Loucy (cell line): Measurements from ENCODE around the gene CD9.

ENCODE experiments used
- EZH2phosphoT487 ChIP-seq: fragments of 200-600 bp; IDR thresholded peaks from 2 replicates; pipeline ENCODE4 v1.6.1; 2018; ENCODE audit warnings: antibody characterized with exemption, mild to moderate bottlenecking, moderate library complexity, borderline replicate concordance
- TF ChIP-seq, protein P1 (sequence below): fragments of 200-600 bp; sonication (generic); conservative IDR thresholded peaks from 2 replicates; pipeline ENCODE4 v1.5.1; 2014; ENCODE audit warnings: mild to moderate bottlenecking, antibody characterized with exemption, low read length

DNA sequence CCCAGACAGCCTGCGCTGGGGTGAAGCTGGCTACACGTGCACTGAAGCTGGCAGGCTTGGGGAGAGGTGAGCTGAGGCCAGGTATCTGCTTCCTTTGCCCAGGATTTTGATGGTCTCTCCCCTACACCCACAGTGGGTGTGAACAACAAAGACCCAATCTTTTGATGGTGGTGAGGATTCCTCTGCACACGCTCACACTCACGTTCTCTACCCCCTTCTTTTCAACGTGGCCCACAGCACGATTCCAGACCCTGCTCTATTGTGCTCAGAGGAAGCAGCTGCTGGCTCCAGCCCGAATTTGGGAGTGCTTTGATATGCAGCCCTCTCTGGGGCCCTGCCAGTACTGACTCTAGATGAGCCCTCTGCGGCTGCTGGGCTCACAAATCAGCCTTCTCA, 4.9 kb downstream of the CD9 start:
- TF ChIP-seq, protein P1, sequence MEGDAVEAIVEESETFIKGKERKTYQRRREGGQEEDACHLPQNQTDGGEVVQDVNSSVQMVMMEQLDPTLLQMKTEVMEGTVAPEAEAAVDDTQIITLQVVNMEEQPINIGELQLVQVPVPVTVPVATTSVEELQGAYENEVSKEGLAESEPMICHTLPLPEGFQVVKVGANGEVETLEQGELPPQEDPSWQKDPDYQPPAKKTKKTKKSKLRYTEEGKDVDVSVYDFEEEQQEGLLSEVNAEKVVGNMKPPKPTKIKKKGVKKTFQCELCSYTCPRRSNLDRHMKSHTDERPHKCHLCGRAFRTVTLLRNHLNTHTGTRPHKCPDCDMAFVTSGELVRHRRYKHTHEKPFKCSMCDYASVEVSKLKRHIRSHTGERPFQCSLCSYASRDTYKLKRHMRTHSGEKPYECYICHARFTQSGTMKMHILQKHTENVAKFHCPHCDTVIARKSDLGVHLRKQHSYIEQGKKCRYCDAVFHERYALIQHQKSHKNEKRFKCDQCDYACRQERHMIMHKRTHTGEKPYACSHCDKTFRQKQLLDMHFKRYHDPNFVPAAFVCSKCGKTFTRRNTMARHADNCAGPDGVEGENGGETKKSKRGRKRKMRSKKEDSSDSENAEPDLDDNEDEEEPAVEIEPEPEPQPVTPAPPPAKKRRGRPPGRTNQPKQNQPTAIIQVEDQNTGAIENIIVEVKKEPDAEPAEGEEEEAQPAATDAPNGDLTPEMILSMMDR: no peak
- TF ChIP-seq EZH2phosphoT487: no peak
